HFFc6 (cell line): ENCODE results near the gene LEF1. TPM values are rescaled to one million over a fixed set of nuclear protein-coding genes. Genes with fewer than 3 reads are reported as not detected.
A peak's percentile ranks its signal among the peaks of the same experiment; 100 is the strongest.

Experiments used
- DNase-seq: peaks from one replicate; pipeline ENCODE4 v3.0.0-alpha.2; 2018
- H3K27ac Mint-ChIP-seq: 2 replicates; pipeline ENCODE4 v1.8.0; 2020; ENCODE audit warnings: mild to moderate bottlenecking, mixed read lengths
- H3K27me3 Mint-ChIP-seq: 2 replicates; pipeline ENCODE4 v1.8.0; 2021; ENCODE audit warnings: mild to moderate bottlenecking, moderate library complexity, mixed read lengths; ENCODE audit not compliant: insufficient read depth
- H3K36me3 Mint-ChIP-seq: 2 replicates; pipeline ENCODE4 v1.8.0; 2021; ENCODE audit warnings: low read depth, mixed read lengths
- H3K4me1 Mint-ChIP-seq: 2 replicates; pipeline ENCODE4 v1.8.0; 2020; ENCODE audit warnings: low read depth, mixed read lengths
- H3K4me3 Mint-ChIP-seq: 2 replicates; pipeline ENCODE4 v1.8.0; 2020; ENCODE audit warnings: mild to moderate bottlenecking, moderate library complexity, mixed read lengths
- H3K9me3 Mint-ChIP-seq: 2 replicates; pipeline ENCODE4 v1.8.0; 2020; ENCODE audit warnings: mild to moderate bottlenecking, mixed read lengths
- CTCF ChIP-seq: fragments of 200-600 bp; sonication (generic); IDR thresholded peaks from 2 replicates; pipeline ENCODE4 v1.5.0; 2021; ENCODE audit warnings: antibody characterized with exemption, mild to moderate bottlenecking
- total RNA-seq, 6 experiments: library from RNA; stranded (reverse); fragmentation: NEBNext Ultra II Directional; extraction: Animal tissue kit (Norgen Biotek cat#: 25700); gene quantifications; 2 replicates in 1 of 6; 3 replicates in 5 of 6; pipeline ENCODE4 v1.2.3, GENCODE V29; 2021

The LEF1 gene
- total RNA-seq, 6 experiments from 2014 or later: 0.22 to 0.37 (median 0.31) TPM; not detected in 3

- Mint-ChIP-seq H3K27me3 (peaks cover 43% of the 10 kb centered on the region), H3K4me3 (no peak overlapping the region), H3K4me1 (peaks cover 9% of the 10 kb centered on the region; the same call in 1 of the 2 replicates), H3K27ac (no peak overlapping the region), H3K36me3 (no peaks in the 10 kb centered on the region), H3K9me3 (peaks cover 4% of the 10 kb centered on the region; the same call in 1 of the 2 replicates)
- no peak for DNase-seq
- no peak for TF ChIP-seq CTCF
Measured at GRCh38 chr4:108172231-108172752, 3.6 kb upstream of the LEF1 start.

GRCh38 chr4:108171339-108172230 lies 2.9 kb upstream of the LEF1 start:
- no peak for DNase-seq
- Mint-ChIP-seq H3K27ac (no peak overlapping the region), H3K27me3 (peaks cover 47% of the 10 kb centered on the region), H3K4me3 (no peak overlapping the region), H3K4me1 (peaks cover 12% of the 10 kb centered on the region; the same call in 1 of the 2 replicates), H3K36me3 (no peaks in the 10 kb centered on the region), H3K9me3 (peaks cover 4% of the 10 kb centered on the region; the same call in 1 of the 2 replicates)
- no peak for TF ChIP-seq CTCF

- no peak for TF ChIP-seq CTCF
- H3K4me3 Mint-ChIP-seq: no peak overlapping the region
- H3K27me3 Mint-ChIP-seq: peaks cover 55% of the 10 kb centered on the region
- peaks cover 12% of the 10 kb centered on the region; the same call in 1 of the 2 replicates for H3K4me1 Mint-ChIP-seq
- no peaks in the 10 kb centered on the region for H3K36me3 Mint-ChIP-seq
- peaks cover 4% of the 10 kb centered on the region; the same call in 1 of the 2 replicates for H3K9me3 Mint-ChIP-seq
- DNase-seq: no peak
- no peak overlapping the region for H3K27ac Mint-ChIP-seq
Measured at GRCh38 chr4:108170631-108171338, 2.1 kb upstream of the LEF1 start.

- peaks cover 12% of the 10 kb centered on the region; the same call in 1 of the 2 replicates for H3K4me1 Mint-ChIP-seq
- DNase-seq: no peak
- no peak overlapping the region for H3K27ac Mint-ChIP-seq
- H3K4me3 Mint-ChIP-seq: no peak overlapping the region; the same call in 1 of the 2 replicates
- no peak for TF ChIP-seq CTCF
- peaks cover 60% of the 10 kb centered on the region for H3K27me3 Mint-ChIP-seq
- H3K9me3 Mint-ChIP-seq: peaks cover 4% of the 10 kb centered on the region; the same call in 1 of the 2 replicates
- H3K36me3 Mint-ChIP-seq: no peaks in the 10 kb centered on the region
Measured at GRCh38 chr4:108169664-108170063, 932 bp upstream of the LEF1 start.

GRCh38 chr4:108168160-108168670 lies 517 bp downstream of the LEF1 start:
- Mint-ChIP-seq H3K9me3 (peaks cover 4% of the 10 kb centered on the region; the same call in 1 of the 2 replicates), H3K27ac (no peak overlapping the region), H3K27me3 (peaks cover 58% of the 10 kb centered on the region), H3K36me3 (no peaks in the 10 kb centered on the region), H3K4me3 (peak overlapping the region; percentile 84), H3K4me1 (peaks cover 8% of the 10 kb centered on the region; the same call in 1 of the 2 replicates)
- no peak for TF ChIP-seq CTCF
- no peak for DNase-seq
